HG03060 (cell line): ENCODE results near the gene PRDX1.
"Not testable (repeated sequence)": the region's sequence is repeated elsewhere in the genome, so short reads cannot be mapped to it uniquely, and the experiment has no call there.

Experiments used
- ATAC-seq: cut with Tn5 transposase; IDR thresholded peaks from one replicate; pipeline ENCODE4 v1.9.1; 2021; ENCODE audit warnings: low read depth, moderate number of reproducible peaks; ENCODE audit not compliant: unreplicated experiment

The PRDX1 gene

DNA sequence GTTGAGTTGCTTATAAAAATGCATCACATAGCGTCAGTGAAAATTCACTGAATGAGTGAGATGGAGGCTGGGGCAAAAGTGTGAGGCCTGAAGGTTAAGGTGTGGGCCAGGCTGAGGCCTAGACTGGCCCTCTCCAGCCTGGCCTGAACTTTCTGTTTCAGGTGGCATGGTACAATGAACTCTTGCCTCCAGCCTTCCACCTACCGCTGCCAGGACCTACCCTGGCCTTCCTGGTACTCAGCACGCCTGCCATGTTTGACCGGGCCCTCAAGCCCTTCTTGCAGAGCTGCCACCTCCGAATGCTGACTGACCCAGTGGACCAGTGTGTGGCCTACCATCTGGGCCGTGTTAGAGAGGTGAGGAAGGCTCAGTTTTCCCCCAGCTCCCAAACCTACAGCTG lies 14.5 kb downstream of the PRDX1 start:
- ATAC-seq = no peak

DNA sequence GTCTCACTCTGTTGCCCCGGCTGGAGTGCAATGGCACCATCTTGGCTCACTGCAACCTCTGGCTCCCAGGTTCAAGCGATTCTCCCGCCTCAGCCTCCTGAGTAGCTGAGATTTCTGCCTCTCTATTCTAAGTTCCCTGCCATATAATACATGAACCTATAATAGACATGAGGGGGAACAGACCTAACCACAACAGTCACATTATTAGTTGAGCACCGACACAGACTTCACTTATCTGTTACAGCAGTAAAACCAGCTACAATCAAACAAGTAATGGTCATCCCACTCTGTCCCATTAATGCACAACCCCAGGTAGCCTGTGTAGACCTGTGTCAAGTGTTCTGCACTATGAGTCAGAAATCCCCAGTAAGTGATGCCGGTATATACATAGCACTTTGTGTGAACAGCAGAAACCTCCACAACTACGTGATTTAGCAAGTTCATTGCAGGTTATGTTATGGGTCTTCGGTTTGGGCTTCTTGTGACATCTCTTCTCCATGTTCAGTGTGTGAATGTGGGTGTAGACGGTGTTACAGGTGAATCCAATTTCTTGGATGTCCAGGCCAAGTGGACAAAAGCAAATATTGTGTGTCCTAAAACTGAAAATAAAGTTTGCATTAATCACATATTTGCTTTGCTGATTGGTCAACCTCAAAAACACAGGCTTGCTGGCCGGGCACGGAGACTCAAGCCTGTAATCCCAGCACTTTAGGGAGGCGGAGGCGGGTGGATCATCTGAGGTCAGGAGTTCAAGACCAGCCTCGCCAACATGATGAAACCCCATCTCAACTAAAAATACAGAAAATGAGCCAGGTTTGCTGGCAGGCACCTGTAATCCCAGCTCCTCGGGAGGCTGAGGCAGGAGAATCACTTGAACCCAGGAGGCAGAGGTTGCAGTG lies 18.0 kb downstream of the PRDX1 start:
- ATAC-seq = no peak

DNA sequence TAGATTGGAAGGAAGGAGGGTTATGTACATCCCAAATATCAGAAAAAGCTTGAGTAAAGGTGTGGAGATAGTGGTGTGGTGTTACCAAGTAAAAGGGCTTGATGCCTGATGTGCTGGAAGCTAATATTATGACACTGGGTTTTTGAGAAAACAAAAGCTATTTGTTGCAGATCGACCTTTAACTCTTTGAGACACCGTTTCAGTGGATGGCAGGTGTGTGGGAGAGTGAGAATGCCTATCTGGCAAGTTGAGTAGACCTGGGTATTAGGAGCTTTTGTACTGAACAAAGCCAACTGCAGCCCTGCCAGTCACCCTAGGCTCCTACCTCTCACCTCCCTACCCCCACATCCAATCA lies 20.2 kb downstream of the PRDX1 start:
- ATAC-seq = no peak

DNA sequence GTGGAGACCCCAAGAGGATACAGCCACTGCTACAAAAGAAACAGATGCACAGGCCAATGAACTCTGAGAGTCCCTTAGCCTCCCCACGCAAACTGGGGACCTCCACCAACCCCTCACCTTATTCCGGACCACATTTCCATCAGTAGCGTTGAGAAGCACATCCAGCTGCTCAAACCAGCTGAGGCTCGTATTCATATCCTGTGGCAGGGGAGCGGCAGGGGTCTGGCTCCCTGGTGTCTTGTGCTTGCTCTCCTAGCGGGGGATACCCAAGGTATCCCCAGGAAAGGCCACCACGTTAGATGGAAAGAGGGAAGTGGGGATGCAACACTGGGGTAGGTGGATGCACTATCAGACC lies 22.3 kb downstream of the PRDX1 start:
- no peak for ATAC-seq

DNA sequence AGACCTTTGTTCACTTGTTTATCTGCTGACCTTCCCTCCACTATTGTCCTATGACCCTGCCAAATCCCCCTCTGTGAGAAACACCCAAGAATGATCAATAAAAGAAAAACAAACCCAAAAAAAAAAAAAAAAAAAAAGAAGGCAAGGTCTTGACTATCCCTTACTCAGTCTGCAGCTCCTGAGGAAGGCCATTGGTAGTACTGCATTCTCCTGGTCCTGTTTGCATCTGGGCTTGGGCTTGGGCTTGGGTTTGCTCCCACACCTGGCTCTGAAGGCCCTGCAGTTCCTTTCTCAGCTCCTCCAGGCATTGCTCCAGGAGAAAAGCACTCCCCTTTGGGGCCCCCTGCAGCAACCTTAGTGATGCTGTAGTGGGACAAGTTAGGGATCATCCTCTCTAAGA lies 23.4 kb downstream of the PRDX1 start:
- ATAC-seq = no peak

DNA sequence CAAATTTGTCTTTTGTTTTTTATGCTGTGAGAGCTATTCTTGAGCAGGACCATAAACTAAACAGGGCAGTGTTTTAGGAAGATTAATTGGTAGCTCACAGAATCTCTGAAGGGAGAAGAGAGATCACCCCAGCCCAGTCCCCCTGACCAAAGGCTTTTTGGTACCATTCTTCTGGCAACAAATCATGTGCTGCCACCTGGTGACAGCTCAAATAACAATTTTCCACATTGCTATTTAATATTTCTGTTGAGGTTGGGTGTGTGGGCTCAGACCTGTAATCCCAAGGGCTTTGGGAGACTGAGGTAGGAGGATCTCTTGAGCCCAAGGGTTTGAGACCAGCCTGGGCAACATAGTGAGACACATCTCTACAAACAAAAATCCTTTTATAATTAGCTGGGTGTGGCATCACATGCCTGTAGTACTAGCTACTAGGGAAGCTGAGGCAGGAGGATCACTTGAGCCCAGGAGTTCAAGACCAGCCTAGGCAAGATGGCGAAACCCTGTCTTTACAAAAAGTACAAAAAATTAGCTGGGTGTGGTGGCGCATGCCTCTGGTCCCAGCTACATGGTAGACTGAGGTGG lies 28.5 kb downstream of the PRDX1 start:
- no peak for ATAC-seq

DNA sequence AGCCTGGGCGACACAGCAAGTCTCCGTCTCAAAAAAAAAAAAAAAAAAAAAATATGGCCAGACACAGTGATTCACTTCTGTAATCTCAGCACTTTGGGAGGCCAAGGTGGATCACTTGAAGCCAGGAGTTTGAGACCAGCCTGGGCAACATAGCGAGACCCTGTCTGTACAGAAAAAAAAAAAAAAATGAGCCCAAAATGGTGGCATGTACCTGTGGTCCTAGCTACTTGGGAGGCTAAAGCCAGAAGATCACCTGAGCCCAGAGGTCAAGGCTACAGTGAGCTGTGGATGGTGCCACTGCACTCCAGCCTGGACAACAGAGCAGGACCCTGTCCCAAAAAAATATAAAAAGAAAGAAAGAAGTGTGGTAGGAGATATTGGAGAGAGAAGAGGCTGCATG lies 29.0 kb downstream of the PRDX1 start:
- ATAC-seq = no peak

DNA sequence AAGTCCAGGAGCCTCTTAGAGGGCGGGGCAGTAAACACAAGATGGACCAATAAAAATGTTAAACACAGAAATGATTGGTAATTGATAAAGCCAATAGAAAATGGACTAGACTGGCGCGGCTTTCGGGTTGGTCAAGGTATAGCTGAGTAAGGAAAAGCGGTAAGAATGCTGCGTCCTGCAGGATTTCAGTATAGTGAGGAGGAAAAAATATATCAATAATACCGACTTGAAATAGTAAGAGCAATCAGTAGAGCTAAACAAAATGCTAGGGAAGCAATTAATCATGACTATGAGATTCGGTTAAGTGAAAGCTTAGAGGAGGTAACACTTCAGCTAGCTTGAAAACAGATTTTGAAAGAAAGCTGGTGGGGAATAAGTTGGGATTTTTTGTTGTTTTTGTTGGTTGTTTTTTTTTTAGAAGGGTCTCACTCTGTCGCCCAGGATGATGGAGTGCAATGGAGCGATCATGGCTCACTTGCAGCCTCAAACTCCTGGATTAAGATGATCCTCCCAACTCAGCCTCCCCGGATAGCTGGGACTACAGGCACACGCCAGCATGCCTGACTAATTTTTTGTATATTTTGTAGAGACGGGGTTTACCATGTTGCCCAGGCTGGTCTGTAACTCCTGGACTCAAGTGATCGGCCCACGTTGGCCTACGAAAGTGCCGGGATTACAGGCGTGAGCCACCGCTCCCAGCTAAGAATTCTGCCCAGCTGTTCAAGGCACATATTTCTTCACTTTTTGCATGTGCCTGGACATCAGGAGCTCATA lies 30.0 kb downstream of the PRDX1 start:
- no peak for ATAC-seq

DNA sequence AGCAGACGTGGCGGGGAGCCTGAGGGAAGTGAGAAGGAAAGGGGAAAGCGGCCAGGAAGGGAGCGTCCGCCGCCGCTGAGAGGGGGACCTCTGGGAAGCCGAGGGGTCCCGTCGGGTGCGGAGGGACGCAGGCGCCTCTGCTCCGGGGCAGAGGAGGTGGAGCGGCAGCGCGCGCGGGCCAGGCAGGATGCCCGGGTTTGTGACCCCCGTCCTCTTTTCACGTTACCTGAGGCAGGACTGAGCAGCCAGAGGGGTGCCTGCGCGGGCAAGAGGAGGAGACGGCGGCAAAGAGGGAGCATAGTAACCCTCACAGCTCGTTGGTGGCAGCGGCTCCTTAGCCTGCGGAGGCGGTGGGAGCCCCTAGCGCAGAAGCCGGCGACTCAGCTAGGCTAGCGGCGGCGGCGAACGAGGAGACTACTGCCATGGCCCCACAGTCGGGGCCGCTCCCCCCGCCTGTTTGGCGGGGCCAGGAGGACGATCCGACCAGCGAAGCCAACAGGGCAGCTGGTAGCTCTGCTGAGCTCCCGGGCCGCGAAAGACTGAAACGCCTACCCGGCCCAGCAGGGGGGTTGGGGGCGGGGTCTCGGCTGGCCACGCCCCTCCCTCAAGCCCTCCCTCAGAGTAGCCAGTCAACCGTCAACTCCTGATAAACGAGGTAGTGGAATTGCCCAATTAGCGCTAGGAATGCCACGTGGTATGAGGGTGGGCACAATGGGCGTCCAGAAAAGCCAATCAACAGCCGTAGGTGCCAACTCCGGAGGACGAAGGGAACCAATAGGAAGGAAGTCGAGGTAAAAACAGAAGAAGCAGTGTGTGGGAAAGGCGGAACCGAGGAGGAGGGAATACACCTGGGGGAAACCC lies 30.8 kb downstream of the PRDX1 start, which contains the start of gene TESK2:
TESK2 (minus strand) TSS at position 538 of the 861 bp plus-strand sequence. CDS start 33,378 bp downstream, outside the sequence.
- peak; percentile 92 for ATAC-seq

DNA sequence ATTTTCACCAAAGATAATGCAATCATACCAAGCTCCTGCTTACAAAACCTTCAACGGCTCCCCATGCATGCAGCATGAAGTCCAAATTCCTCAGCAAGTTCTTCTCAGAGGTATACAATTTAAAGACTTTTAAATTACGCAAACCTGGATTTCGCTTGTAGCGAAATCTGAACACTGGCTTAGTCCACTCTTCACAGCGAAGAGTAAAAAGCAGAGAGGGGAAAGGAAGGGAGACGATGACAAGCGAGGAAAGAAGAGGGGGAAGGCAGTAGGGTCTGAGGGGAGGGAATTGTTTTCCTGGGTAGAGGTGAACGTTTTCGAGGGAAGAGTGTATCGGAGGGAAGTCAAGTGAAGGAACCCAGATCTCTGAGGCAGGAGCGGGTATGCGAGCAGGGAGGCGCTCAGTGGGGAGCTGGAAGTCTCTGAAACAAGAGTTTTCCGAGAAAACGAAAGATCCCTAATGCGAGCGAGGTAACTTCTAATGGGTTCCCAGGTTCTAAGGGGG lies 31.5 kb downstream of the PRDX1 start:
- ATAC-seq = no peak

DNA sequence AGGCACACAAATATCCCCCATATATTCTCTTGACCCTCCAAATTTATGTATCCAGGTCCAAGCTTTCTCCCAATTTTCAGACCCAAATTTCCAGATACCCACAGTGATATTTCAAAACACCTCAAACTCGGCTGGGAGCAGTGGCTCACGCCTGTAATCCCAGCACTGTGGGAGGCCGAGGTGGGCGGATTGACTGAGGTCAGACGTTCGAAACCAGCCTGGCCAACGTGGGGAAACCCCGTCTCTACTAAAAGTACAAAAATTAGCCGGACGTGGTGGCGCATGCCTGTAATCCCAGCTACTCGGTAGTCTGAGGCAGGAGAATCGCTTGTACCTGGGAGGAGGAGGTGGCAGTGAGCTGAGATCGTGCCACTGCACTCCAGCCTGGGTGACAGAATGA lies 32.3 kb downstream of the PRDX1 start:
- ATAC-seq = not testable (repeated sequence)

DNA sequence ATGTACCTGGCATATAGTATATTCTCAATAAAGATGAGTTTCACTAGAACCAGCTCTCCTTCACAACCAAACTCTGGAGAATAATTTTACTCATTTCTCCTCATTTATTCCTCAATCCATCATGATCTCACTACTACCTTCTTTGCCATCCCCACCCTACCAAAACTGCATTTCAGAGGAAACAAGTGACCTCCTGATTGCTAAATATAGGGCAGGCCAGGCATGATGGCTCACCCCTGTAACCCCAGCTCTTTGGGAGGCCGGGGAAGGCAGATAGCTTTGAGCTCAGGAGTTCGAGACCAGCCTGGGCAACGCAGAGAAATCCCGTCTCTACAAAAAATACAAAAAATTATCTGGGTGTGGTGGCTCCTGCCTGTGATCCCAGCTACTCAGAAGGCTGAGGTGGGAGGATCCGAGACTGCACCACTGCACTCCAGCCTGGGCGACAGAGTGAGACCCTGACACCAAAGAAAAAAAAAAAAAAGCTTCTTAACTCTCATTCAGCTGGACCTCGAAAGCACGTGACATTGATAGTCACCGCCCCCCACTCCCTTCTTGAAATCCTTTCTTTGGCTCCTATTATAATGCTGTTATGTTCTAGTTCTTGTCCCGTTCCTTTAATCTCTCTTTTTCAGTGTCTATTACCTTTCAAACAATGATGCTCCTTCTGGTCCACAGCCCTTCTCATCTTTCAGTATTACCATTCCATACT lies 32.9 kb downstream of the PRDX1 start:
- ATAC-seq = no peak

DNA sequence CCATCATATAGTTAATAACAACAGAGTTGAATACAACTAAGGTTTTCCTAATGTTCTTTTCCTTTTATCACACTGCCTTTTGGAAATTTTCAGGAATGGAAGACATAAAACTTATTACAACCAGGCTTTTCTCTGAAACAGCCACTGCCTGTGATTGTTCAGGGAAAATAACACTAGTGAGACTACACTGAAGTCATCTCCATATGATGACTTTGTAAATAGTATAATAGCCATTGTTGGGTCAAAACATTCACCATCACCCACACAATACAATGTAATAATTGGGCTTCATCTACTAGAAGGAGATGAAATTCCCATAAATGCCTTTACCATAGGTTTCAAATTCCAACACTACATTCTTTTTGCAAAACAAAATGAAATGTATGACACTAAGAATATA lies 35.7 kb downstream of the PRDX1 start:
- ATAC-seq = no peak

DNA sequence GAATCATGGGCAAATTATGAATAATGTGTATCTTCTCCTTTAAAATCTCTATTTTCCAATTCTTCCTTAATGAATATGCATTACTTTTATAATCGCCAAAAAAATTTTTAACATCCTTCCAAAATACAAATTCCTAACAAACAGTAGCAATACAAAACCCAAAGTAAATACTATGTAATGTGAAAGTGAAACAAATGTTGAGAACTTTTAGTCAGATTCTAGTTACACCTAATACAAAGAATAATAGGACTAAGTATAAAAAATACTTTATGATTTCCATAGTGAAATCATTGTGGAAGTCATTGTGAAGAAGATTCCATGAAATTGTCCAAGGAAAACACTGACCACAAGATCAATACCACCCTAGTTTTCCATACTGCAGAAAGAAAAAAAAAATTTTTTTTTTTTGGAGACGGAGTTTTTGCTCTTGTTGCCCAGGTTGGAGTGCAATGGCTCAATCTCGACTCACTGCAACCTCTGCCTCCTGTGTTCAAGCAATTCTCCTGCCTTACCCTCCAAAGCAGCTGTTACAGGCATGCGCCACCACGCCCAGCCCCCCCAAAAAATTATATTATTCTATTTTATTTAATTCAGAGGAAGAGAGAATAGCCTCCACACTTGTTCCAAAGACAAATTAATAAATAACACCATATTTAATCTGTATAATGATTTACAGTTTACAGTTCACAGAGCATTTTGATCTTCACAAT lies 42.5 kb downstream of the PRDX1 start:
- no peak for ATAC-seq

DNA sequence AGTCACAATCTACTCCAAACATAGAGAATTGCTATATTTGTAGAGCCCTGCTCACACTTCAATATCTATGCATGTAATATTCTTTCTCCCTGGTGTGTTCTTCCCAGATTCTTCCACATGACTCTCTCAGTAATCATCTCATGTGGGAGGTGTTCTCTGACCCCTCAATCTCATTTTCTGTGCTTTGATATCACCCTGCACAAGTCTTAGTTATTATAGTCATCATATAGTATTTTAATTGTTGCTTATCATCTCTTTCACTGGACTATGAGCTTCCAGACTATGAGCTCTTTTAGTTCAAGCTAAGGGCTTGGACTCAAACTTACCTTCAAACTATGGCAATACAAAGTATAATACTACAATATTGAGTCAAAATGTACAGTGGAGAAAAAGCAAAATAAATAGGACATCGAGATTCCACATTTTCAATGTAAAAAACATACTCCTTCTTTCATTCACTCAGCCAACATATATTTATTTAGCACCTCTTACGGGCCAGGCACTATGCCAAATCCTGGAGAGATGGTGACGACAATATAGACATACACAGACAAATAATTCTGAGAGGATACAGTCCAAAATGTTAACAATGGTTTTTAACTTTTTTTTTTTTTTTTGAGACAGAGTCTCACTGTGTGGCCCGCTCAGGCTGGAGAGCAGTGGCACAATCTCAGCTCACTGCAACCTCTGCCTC lies 43.4 kb downstream of the PRDX1 start:
- no peak for ATAC-seq

DNA sequence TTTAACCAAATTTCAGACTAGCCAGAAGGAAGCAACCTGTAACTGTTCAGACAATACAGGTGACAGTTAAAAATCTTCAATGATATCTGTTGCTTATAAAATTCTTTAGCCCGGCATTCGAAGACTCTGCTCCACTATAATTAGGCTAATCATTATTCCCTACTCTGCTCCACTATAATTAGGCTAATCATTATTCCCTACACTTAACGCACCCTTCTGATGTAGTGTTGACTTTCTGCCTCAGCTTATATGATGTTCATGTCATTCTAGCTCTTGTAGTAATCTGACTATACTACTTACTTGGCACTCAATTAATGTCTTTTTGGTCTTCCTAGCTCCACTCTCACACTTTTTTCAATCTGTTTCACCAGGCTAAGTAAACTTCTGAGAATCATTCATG lies 44.0 kb downstream of the PRDX1 start:
- no peak for ATAC-seq

DNA sequence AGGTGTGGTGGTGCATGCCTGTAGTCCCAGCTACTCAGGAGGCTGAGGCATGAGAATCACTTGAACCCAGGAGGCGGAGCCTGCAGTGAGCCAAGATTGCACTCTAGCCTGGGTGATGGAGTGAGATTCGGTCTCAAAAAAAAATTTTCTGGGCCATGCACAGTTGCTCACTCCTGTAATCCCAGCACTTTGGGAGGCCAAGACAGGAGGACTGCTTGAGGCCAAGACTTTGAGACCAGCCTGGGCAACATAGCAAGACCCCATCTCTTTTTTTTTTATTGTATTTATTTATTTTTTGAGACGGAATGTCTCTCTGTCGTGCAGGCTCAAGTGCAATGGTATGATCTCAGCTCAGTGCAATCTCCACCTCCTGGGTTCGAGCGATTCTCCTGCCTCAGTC lies 47.5 kb downstream of the PRDX1 start:
- ATAC-seq = not testable (repeated sequence)

DNA sequence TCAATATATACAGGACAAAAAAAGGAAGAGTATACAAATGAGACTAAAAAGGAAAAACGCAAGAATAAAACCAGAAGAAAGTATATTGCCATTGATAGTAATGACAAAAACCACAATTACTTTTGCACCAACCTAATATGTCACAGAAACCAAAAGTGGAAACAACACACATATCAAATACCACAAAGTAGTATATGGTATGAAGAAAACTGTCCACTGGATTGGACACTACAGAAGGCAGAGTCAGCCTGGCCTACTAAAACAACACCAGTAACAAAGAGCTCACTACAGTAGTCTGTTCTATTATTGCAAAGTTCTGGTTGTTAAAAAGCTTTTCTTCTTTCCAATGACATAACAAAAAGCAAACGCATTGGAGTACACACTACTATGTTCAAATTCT lies 48.4 kb downstream of the PRDX1 start:
- ATAC-seq = no peak
